HCT116 (cell line): Measurements from ENCODE around the gene PRKCD.

Experiments
- CBX3 ChIP-seq: IDR thresholded peaks from 2 replicates; pipeline ENCODE4 v1.6.1; 2012; ENCODE audit warnings: low read depth
- CEBPB ChIP-seq: IDR thresholded peaks from 2 replicates; pipeline ENCODE4 v1.6.1; 2012; ENCODE audit warnings: low read depth
- CTCF ChIP-seq, 3 experiments: fragments of 200-600 bp in 1 of 3; sonication (generic) in 1 of 3; IDR thresholded peaks in 2 of 3; conservative IDR thresholded peaks in 1 of 3; 2 replicates each; pipeline ENCODE4 v1.5.1; 2012 to 2017; ENCODE audit warnings: low read depth in 2 of 3, low read length in 2 of 3, antibody characterized with exemption in 1 of 3, borderline replicate concordance in 1 of 3, control low read depth in 1 of 3, mild to moderate bottlenecking in 1 of 3, mixed read lengths in 1 of 3, mixed run types in 1 of 3, moderate library complexity in 1 of 3; ENCODE audit not compliant: insufficient read depth in 1 of 3
- EGR1 ChIP-seq: IDR thresholded peaks from 2 replicates; pipeline ENCODE4 v1.6.1; 2012; ENCODE audit warnings: low read depth
- ELF1 ChIP-seq: IDR thresholded peaks from 2 replicates; pipeline ENCODE4 v1.6.1; 2012; ENCODE audit warnings: low read depth, borderline replicate concordance
- EZH2 ChIP-seq: fragments of 200-600 bp; sonication (generic); IDR thresholded peaks from 2 replicates; pipeline ENCODE4 v1.6.1; 2017; ENCODE audit warnings: antibody characterized with exemption, mixed run types
- EZH2phosphoT487 ChIP-seq: fragments of 200-600 bp; IDR thresholded peaks from 2 replicates; pipeline ENCODE4 v1.6.1; 2018; ENCODE audit warnings: antibody characterized with exemption, borderline replicate concordance
- MAX ChIP-seq: IDR thresholded peaks from 2 replicates; pipeline ENCODE4 v1.6.1; 2012
- POLR2A ChIP-seq: IDR thresholded peaks from 2 replicates; pipeline ENCODE4 v1.7.0; 2011; ENCODE audit warnings: borderline replicate concordance; ENCODE audit not compliant: insufficient read depth, insufficient read length; ENCODE audit errors: extremely low read depth
- POLR2AphosphoS5 ChIP-seq: IDR thresholded peaks from 2 replicates; pipeline ENCODE4 v1.6.1; 2011; ENCODE audit warnings: mild to moderate bottlenecking, low read depth, low read length, moderate library complexity
- RAD21 ChIP-seq: IDR thresholded peaks from 2 replicates; pipeline ENCODE4 v1.6.1; 2012; ENCODE audit warnings: low read depth, mild to moderate bottlenecking
- REST ChIP-seq: IDR thresholded peaks from 2 replicates; pipeline ENCODE4 v1.6.1; 2012; ENCODE audit warnings: low read depth
- SIN3A ChIP-seq: IDR thresholded peaks from 2 replicates; pipeline ENCODE4 v1.6.1; 2012; ENCODE audit warnings: low read depth
- YY1 ChIP-seq: IDR thresholded peaks from 2 replicates; pipeline ENCODE4 v1.6.1; 2011; ENCODE audit warnings: low read length, low read depth, moderate library complexity, mild to moderate bottlenecking; ENCODE audit not compliant: insufficient replicate concordance; ENCODE audit errors: extremely low read depth

GRCh38 chr3:53116956-53117355 lies 44.1 kb upstream of the PRKCD start:
- TF ChIP-seq CEBPB, result no peak
- no peak for TF ChIP-seq EZH2phosphoT487
- TF ChIP-seq REST, result no peak
- no peak for TF ChIP-seq POLR2A
- no peak for TF ChIP-seq EZH2
- no peak for TF ChIP-seq MAX
- TF ChIP-seq YY1, result no peak
- no peak for TF ChIP-seq CTCF (IDR thresholded peaks at IDR 0.05 in 2 of 3, conservative IDR thresholded peaks at IDR 0.05 in 1 of 3; ENCODE audit: borderline replicate concordance in 1 of 3, insufficient read depth in 1 of 3, low read depth in 2 of 3, low read length in 2 of 3)
- TF ChIP-seq EGR1, result no peak
- no peak for TF ChIP-seq SIN3A
- TF ChIP-seq POLR2AphosphoS5, result no peak
- no peak for TF ChIP-seq CBX3
- no peak for TF ChIP-seq RAD21
- TF ChIP-seq ELF1, result no peak
